ENCODE measurements around the gene MYMK.

MYMK gene

DNA sequence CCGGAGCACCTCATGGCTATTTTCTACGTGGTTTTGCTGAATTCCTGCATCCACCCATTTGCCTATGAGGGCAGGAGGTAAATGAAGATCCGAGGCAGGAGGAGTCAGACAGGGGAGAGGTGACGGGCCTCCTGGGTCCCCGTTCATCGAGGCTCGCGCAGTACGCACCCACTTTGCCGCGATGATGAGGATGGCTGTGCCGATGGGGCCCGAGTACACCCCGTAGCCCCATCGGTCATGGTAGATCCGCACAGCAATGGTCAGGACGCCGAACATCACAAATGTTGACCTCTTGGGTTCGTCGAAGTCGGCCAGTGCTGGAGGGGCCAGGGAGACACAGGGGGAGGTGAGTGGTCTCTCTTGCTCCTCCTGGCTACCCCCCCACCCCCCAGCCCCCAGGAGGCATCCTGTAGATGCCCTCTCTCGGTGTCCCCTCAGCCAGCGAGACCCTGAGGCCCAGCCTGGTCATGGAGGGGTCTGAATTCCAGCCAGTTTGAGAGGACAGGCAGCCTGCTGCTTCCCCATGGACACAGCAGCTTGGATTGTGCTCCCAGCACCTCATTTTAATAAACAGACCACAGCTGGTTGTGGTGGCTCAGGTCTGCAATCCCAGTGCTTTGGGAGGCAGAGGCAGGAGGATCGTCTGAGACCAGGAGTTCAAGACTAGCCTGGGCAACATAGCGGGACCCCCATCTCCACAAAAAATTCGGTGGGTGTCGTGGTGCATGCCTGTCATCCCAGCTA lies 5.9 kb downstream of the MYMK start:
- DNase-seq (ENCODE audit: low read depth): no peak

DNA sequence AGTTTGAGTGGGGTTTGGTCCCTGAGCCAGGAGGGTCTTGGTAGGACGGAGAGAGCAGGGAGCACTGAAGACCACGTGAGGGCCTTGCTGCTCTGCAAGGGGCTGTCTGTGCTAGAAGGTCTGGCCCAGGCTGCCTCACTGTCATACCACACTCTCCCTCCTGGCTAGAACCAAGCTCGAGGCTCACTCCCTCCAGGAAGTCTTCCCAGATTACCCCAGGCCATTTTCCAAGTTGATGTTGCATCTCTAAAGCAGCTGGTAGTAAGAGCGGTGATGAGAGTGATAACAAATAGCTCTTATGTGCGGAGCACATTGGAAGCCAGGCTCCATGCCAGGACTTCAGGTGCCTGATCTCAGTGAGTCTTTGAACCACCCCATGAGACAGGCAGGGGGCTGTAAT lies 6.6 kb downstream of the MYMK start:
- DNase-seq (ENCODE audit: low read depth): no peak

DNA sequence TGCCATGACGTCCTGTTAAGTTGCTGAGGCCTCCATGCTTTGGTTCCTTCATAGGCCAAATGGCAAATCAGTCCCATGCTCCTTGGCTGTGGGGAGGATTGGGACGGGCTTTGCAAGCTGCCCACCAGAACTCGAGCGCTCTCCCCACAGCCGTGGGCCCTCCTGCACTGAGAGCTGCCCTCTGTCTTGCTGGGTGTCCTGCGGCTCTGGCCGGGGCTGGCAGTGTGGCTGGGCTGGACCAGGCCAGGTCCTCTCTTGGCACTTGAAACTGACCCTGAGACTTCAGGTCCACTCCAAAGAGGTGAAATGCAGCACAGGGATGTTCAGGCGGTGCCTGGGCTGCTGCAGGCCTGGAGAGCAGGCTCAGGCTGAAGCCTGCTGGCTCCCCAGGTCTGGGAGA lies 7.0 kb downstream of the MYMK start:
- DNase-seq (ENCODE audit: low read depth): no peak

DNA sequence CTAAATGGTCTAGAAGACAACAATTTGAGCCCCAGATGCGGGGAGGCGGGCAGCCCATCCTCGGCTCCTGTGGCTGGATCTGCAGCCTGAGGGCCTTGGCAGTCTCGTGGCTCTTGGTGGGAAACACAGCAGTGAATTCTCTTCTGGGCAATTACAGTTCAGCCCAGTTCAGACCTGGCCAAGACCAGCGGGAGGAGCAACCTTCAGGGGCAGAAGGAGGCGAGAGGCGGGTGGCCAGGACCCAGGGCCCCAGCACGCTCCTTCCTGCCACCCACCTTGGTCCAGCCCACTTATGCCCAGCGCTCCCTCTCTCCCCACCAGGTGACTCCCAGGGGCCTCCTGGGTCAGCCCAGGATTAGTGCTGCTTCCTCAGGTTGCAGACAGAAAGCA lies 7.8 kb downstream of the MYMK start:
- DNase-seq (ENCODE audit: low read depth): no peak

DNA sequence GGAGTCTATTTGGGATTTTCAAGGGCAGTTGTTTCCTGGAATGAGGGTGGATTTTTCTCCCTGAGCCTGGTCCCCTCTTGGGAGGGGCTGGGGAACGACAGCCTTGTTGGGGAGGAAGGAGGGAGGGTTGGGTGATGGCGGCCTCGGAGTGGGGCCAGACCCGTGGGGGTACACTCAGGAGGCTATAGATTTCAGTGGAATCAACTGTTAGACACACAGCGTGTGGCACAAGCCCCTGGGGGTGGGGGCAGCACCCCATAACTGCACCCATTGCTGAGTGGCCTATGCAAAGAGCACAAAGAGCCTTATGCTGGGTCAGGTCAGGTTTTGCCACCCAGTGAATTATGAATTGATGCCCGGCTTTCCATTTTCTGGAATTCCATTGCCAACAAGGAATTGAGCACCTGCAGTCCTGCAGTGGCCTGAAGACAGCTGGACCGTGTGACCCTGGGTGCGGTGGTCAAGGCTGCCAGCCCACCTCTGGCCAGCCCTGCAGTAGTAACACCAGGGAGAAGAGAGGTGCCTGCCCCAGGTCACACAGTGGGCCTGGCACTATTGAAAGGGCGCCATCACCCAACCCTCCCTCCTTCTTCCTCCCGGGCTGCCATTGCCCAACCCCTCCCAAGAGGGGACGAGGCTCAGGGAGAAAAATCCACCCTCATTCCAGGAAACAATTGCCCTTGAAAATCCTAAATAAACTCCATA lies 8.4 kb downstream of the MYMK start:
- no peak for DNase-seq (ENCODE audit: low read depth)

DNA sequence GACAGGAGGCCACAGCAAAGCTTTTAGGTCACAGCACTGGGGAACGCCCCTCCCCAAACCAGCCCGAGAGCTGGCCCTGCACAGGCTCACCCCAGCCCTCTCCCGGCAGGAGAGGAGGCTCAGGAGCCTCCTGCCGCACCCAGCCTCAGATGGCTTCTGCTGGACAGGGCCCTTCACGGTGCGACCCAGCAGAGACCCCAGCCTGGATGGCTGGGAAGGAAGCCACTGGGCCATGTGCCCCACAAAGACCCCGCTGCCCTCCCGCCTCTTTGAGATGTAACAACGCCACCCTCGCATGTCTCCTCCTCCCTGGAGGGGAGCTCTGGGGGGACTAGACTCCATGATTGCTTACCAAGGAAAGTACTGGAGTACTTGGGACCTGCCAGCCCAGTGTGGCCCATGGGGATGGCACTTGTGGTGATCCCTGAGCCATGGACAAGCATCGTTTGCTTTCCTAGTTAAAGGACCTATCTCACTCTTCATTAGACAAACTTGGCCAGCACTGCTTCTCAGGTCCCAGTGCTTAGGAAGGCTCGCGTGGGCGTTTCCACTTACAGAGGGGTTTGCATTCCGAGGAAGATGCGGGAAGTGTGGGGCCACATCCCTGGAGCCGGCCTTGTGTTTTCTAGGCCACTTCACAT lies 9.0 kb downstream of the MYMK start:
- no peak for DNase-seq (ENCODE audit: low read depth)

DNA sequence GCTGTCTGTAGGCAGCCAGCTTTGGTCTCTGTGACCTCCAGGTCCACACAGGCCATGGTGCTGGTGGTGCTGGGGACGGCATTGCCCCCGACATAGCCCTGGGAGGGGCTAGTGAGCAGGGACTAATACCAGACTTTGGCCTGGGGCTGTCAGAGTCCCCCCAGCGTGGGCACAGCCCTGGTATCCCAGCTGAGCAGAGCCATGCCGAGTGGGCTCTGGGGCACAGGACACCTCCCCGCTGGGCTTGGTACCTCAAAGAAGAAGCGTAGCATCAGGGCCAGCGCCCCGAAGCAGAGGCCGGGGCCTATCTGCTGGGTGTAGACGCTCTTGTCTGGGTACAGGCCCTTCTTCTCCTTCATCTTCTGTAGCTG lies 9.5 kb downstream of the MYMK start:
- DNase-seq (ENCODE audit: low read depth): no peak

DNA sequence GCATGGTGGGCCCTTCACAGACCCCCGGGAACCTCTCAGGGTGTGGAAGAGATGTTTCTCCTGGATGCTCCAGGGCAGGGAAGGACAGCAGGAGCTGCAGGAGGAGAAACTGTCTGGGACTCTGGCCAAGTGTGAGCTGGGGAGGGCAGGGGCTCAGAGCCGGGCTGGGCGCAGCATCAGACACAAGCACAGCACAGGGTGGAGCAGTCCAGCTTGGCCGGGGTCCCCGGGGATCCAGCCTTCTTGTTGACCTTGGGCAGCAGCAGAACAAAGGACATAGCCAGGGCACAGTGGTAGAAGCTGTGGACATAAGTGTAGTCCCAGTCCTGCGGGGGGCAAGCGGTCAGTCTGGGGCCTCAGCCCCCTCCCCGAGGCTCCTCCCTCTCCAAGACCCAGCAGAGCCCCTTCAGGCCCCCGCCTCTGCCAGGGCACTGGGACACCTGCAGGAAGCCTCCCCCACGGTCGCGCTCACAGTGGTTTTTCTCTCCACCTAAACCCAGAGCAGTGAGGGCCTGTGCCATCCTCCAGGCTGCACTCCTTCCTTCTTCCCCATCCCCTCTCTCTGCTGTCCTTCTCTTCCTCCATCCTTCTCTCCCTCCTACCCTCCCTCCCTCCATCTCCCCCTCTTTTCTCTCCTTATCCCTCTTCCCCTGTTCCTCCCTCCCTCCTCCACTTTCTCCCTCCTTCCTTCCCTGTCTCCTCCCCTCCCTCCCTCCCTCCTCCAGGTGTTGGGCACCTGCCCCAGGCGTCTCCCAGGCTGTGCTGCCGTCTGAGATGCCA lies 10.1 kb downstream of the MYMK start:
- DNase-seq (ENCODE audit: low read depth): no peak

DNA sequence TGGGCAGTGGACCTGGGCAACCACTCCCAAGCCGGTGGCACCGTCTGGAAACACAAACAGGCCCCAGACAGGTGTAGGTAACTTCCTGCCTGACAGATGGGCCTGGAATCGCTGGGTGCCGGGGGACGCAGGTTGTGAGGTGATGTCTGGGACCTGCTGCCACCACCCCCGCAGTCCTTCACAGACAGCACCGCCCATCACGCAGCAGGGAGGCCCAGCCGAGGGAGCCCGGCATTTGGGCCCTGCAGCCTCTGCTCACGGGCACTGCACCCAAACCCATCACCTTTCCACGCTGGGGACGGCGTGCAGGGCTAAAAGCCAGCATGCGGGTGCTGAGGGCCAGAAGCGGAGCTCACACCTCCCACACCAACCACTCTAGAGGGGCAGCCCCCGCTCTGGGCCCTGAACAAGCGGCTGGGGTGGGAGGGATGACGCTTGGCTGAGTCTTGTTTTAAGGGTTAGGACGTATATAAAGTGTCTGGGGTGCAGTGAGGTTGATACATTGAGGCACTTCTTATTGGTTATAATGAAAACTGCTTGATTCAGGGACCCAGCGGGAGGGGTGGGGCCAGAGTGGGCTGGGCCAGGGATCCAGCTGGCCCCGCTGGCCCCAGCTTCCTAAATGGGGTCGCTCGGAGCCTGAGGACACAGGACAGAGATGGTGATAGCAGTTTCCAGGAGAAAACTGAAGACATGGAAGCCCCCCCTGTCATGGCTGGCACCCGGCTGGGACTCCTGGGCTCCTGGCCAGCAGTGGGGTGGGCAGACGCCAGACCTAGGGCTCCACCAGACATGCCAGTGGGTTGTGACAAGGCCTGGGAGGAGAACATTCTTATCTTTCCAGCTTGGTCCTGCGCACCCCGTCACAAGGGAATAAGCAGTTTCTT lies 11.3 kb downstream of the MYMK start:
- no peak for DNase-seq (ENCODE audit: low read depth)

DNA sequence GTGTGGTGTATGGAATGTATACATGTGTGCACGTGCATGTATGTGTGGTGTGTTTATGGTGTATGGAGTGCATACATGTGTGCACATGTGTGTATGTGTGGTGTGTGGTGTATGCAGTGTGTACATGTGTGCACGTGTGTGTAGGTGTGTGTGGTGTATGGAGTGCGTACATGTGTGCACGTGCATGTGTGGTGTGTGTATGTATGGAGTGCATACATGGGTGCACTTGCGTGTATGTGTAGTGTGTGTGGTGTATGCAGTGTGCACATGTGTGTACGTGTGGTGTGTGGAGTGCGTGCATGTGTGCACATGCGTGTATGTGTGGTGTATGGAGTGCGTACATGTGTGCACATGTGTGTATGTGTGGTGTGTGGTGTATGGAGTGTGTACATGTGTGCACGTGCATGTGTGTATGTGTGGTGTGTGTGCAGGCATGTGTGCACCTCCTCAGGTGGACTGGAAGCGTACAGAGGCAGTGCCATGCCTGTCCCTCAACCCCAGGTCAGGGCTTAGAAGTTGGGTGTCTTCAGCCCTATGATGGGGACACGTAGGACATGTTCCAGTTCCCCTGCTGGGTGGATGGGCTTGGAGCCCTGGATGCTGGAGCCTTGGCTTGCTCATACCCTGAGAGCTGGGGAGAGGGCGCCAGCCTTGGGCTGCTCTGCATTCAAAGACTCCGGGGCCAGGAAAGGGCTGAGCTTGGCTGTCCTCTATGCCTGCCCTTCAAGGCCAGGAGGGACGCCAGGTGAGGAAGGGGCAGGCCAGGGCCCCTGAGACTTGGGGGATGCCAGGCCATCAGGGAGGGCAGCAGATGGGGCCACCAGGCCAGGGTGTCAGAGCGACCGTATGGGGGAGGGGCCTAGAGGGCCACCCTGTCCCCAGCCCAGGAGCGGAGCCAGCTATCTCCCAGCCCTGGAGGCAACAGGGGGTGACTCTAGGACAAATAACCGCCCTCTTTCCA lies 12.2 kb downstream of the MYMK start:
- no peak for DNase-seq (ENCODE audit: low read depth)

DNA sequence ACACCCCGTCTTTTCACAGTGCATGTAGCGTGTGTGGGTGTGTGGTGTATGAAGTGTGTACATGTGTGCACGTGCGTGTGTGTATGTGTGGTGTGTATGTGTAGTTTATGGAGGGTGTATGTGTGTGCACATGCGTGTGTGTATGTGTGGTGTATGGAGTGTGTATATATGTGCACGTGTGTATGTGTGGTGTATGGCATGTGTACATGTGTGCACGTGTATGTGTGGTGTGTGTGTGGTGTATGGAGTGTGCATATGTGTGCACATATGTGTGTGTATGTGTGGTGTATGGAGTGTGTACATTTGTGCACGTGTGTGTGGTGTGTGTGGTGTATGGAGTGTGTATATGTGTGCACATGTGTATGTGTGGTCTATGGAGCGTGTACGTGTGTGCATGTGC lies 13.2 kb downstream of the MYMK start:
- DNase-seq (ENCODE audit: low read depth): no peak

DNA sequence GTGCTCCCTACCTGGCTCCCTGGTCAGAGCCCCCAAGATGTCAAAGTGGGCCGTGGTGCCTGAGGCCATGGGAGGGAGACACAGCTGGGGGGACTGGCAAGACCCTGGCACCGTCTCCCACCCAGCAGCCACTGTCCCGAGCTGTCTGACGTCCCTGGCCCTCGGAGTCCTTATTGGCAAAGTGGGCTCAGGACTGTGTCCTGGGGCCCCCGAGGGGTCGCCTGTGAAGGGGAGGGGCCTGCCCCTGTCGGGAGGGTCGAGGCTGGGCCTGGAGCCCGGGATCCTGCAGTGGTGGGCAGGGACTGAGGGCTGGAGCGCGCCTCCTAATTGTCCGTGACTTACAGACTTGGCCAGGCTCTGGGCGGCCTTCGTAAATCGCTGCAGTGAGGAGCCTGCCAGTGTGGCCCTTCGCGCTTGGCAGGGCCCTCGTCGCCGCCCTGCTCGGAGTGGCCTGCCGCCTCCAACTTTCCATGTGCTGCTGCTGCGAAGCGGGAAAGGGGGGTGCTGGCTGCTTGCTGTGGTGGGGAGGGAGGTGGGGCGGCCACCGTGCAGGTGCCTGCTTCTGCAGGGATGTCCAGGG lies 13.7 kb downstream of the MYMK start:
- DNase-seq (ENCODE audit: low read depth): no peak

DNA sequence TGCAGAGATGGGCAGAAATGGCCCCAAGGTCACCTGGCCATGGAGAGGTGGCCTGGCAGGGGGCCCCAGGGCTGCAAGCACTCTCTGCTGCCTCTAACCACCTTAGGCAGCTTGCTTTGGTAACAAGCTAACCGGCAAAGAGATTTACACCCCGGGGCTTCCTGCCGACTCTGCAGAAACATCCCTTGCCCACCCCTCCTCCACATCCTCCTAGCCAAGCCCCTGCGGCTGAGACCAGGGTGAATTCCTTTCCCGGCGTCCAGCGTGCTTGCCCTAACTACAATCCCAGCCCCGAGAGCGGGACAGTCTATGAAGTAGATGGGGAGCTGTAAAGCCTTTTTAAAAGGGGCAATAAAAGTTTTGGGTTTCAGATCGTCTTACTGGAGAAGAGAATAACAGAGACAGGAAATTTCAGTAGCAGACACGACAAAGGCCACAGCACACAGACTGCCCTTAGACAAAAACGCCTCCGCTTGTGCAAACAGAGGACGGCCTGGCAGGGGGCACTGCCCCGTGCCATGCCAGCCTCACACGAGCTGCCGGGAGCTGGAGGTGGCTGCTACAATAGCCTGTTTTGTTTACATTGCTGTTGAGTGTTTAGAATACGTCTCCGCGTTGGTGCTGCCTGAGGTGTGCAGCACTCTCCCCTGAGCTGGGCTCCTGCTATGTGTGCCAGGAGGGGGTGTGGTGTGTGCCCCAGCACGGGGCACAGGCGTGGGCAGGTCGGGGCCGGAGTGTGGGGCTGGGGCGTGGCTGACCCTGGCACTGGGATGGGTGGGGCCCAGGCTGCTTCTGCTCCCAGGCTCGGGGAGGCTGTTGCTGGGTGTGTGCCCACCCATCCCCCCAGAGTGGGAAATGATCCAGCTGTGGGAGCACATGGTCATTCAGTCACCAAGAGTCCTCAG lies 15.3 kb downstream of the MYMK start:
- no peak for DNase-seq (ENCODE audit: low read depth)

DNA sequence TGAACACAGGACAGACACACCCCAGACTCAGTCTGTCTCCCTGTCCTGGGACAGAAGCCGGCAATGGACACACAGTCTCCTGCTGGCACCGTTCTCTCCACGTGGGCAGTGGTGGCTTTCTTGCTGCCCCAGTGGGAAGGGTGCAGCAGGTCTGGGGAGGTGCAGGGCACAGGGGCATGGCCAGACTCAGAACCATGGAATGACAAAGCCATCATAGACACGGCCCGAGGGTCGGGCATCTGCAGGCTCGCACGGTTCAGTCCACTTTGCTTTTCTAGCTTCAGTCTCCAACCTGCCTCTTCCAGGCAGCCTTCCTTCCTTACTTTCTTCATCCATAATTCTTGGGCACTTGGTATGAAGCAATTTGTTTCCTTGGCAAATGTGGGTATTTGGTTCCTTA lies 16.7 kb downstream of the MYMK start:
- DNase-seq (ENCODE audit: low read depth): no peak

DNA sequence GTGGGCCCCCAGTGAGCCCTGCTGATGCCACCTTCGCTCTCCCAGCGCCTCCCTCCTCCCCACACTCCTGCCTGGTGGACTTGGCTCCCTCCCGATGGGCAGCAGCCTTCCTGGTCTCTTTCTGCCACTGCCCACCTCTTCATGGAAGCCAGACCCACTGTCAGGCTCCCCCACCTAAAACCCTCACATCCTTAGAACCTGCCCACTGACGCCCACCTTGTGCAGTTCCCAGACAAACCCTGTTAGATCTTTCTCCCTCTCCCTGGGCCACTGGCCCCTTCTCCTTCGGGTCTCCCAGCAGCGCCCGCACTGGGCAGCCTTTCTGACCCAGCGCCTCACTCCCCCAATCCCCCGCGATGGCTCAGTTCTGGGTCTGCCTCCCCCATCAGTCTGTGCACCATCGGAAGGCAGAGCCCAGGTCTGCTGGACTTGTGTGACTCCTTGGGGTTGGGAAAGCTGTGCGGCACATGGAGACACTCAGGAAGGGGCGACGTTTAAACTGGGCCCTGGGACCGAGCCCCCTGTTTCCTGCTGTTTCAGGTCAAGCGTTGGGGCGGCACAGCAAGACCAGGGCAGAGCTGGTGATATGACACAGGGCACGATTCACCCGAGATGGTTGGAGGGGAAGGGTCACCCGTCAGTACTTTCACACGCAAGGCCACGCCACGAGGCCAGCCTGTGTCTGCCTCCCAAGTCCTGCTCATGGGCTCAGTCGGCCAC lies 17.4 kb downstream of the MYMK start:
- no peak for DNase-seq (ENCODE audit: low read depth)

DNA sequence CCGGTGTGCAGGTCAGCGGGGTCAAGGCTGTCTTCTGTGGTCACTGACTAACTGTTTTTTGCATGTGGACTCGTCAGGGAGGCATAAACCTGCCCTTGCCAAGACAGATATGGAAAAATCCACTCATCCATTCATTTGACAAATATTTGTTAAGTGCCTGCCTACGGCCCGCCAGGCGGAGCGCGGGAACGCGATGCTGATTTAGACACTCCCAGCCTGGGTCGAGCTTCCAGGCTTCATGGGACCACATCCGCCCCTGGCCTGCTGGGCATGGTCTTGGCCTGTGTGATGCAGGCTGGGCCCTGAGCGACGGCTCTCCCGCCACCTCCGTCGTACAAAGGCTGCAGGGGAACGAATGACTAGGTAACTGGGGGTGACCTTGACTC lies 18.1 kb downstream of the MYMK start:
- no peak for DNase-seq (ENCODE audit: low read depth)

DNA sequence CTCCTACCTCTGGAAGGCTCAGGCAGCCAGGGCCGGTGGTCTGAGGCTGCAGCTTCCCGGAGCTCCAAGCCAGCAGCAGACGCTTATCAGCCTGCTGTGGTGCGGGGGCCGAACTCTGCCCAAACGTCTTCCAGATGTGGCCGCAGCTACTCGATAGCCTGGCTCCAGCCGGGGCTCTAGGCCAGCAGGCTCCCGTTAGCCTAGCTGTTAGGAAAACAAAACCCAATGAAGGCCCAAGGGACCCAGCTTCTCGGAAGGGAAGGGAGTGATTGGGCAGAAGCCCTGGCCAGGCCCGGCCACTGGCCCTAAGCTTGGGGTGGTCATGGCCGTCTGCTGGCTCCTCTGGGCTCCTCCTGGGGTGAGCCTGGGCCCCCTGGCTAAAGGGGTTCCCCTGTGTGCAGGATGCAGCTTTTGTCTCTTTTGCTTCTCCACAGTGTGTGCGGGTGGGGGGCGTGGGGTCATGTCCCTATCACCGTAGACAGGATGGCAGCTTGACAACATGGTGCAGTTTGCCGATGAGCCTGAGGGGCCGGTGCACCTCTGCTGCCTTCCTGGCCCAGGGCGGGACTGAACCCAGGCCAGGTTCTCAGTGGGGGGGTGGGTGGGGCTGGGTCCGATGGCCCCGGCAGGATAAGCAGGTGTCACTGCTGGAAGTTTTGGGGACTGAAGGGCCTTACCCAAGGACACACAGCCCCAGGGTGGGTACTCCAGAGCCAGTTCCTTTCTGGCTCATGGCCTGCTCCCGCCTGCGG lies 18.7 kb downstream of the MYMK start:
- no peak for DNase-seq (ENCODE audit: low read depth)
